GM21529 (cell line): Measurements from ENCODE around the gene EPDR1.

Experiments
- ATAC-seq: cut with Tn5 transposase; IDR thresholded peaks from one replicate; pipeline ENCODE4 v1.9.1; 2021; ENCODE audit not compliant: unreplicated experiment

Gene EPDR1

GRCh38 chr7:37920305-37920848 is at the start of gene EPDR1:
Gene EPDR1, plus strand, starts transcription at chr7:37920640. Its CDS starts 300 bp downstream, at chr7:37920940.
- ATAC-seq = peak; percentile 41

- no peak for ATAC-seq
Measured at GRCh38 chr7:37882086-37882485, 38.4 kb upstream of the EPDR1 start.

- no peak for ATAC-seq
Measured at GRCh38 chr7:37893359-37893758, 27.1 kb upstream of the EPDR1 start.

- no peak for ATAC-seq
Measured at GRCh38 chr7:37894671-37895070, 25.8 kb upstream of the EPDR1 start.

GRCh38 chr7:37899712-37900247 is 20.7 kb upstream of the EPDR1 start:
- ATAC-seq = no peak

GRCh38 chr7:37901236-37901827 is 19.1 kb upstream of the EPDR1 start:
- no peak for ATAC-seq

GRCh38 chr7:37901890-37902524 is 18.4 kb upstream of the EPDR1 start:
- no peak for ATAC-seq

- ATAC-seq = no peak
Measured at GRCh38 chr7:37908221-37908788, 12.1 kb upstream of the EPDR1 start.

GRCh38 chr7:37912756-37913155 is 7.7 kb upstream of the EPDR1 start:
- no peak for ATAC-seq

GRCh38 chr7:37915438-37915837 is 5.0 kb upstream of the EPDR1 start:
- ATAC-seq = no peak

- no peak for ATAC-seq
Measured at GRCh38 chr7:37916017-37916672, 4.3 kb upstream of the EPDR1 start.

GRCh38 chr7:37916673-37917660 is 3.5 kb upstream of the EPDR1 start, which contains the start of gene SFRP4:
Gene SFRP4, minus strand, starts transcription at chr7:37916817. Its CDS starts 280 bp downstream, at chr7:37916537.
- peak; percentile 50 for ATAC-seq

- ATAC-seq = no peak
Measured at GRCh38 chr7:37918526-37918925, 1.9 kb upstream of the EPDR1 start.

GRCh38 chr7:37920849-37921805 is 687 bp downstream of the EPDR1 start:
- ATAC-seq = peak; percentile 61

- ATAC-seq = no peak
Measured at GRCh38 chr7:37921876-37922275, 1.4 kb downstream of the EPDR1 start.

GRCh38 chr7:37923996-37924395 is 3.6 kb downstream of the EPDR1 start:
- ATAC-seq = no peak

GRCh38 chr7:37924491-37925041 is 4.1 kb downstream of the EPDR1 start:
- no peak for ATAC-seq

GRCh38 chr7:37925620-37926019 is 5.2 kb downstream of the EPDR1 start:
- ATAC-seq = no peak
